Fibroblast of skin of scalp (primary cell): ENCODE measurements around the gene PDE4B.
"Not testable (repeated sequence)": the region's sequence is repeated elsewhere in the genome, so short reads cannot be mapped to it uniquely, and the experiment has no call there.

Experiments used
- DNase-seq: peaks from one replicate; pipeline ENCODE4 v3.0.0-alpha.2; 2013

The PDE4B gene

DNA sequence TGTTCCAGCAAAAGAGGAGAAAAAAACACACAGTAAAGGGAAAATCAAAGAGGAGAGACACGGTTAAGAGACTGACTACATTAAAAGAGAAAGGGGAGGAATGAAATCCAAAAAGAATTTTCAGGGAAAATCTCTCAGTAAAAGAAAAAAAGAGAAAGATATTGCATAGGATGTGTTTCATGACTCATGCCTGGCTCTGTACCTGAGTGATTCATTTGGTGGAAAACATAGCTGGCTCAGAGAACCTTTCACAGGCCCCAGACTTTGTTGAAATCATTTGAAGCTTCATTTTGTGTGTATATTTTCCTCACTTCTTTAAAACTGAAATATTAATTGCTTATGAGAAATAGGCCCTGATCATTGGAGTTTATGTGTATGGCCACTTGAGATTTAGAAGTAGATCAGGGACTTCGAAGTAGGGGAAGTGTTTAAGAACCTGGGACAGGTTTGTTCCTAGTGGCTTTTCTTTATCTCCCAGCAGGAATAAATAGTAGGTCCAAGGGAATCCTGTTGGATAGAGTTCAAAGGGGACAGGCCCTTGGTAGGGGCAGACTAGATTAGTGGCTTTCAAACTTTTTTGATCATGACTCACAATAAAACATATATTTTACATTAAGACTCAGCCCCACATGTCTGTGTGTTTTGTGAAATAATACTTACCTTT, 502.1 kb downstream of the PDE4B start:
- DNase-seq, result no peak

GRCh38 chr1:66295803-66296202, 503.1 kb downstream of the PDE4B start:
- no peak for DNase-seq

DNA sequence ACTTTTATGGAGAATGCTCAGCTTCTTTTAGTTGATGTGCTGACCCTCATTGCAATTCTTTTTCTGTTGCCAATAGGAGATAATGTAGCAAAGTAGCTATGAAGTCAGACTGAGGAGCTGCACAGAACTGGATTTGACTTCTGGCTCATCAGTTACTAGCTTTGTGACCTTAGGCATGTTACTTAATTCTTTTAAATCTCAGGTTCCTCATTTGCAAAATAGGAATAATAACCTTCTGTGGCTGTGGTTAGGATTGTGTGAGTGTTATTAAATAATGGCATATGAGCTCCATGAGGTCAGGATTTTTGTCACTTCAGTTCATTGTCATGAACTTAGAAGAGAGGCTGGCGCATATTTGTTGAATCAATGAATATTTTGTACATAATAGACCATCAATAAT, 503.7 kb downstream of the PDE4B start:
- DNase-seq, result no peak

DNA sequence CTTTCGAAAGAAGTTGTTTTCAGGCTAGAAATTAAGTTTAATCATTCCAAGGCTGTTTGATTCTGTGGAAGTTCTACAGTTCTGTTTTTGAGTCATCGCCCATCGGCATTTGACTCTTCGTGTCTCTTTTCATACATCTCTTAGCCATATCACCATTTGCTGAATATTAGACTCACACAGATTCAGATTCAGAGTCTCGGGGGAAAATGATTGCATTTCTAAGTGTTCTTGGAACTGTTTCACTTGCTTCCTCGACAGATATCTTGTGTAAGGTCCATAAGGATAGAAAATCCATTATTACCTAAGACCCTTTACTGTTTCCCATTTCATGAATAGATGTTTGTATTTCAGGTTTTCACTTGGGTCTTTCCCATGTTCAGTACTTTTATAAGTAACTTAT, 504.3 kb downstream of the PDE4B start:
- DNase-seq, result no peak

DNA sequence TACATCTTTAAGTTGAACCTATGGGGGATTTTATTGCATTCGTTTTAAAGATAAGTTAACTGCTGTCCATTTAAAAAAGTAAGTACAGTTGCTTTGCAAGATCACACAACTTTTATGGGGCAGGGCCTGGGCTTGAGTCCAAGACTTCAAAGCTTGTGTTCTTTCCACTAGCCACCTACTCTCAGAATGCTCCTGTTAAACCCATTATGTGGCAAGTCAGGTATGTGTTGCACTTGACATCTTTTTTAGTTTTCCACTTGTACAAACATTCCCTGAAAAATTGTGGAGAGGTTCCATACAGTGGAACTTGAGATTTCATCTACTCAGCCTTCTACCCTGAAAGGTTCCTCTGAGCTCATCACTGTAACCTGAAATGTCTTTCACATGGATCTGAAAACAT, 505.8 kb downstream of the PDE4B start:
- DNase-seq, result no peak

DNA sequence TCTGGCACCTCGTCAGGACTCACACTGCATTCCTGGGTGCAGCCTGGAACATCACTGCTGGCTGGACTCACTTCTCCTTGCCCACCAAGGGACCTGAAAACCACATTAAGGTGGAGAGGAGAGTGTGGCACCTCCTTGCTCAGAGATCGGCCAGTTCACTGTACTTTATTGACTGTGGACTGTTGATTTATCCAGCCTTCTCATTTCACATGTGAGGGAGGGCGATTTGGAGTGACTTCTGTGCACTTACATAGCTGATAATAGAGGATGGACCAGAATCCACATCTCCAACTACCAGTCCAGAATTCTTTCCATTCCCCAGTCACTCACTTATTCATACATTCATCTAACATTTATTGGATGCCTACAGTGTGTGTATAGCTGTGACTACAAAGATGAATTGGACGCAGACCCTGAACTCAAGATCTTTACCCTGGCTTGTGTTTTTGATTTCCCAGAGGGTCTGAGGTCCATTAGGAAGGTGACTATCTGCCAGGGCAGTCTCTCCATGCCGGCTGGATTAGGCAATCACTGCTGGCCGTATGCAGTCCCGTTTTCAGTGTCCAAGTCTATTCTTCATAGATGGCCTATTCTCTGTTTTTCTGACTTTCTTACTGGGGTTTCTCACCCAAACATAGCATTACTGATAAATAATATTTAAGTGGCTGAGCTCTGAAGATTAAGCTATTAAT, 507.7 kb downstream of the PDE4B start:
- no peak for DNase-seq

- DNase-seq, result peak; percentile 42
These were observed 508.3 kb downstream of the PDE4B start for GRCh38 chr1:66300972-66301451.

GRCh38 chr1:66302184-66302742, 509.6 kb downstream of the PDE4B start:
- DNase-seq, result no peak

DNA sequence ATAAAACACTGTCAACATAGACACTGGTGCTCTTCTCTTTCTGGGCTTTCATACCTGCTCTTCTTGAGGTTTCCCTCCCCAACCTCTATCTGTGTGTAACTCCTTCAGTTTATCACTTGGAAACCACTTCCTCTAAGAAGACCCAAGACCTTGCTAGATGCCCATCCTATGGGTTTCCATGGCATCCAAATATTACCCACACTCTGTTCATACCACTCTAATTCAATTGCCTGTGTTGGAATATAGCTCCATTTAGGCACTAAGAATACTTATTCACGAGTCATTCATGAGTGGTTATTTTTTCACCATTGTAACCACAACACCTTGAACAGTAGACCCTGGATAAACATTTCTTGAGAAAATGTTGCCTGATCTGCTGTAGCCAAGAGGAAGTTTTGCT, 510.1 kb downstream of the PDE4B start:
- DNase-seq, result peak; percentile 17

GRCh38 chr1:66303646-66304045, 511.0 kb downstream of the PDE4B start:
- no peak for DNase-seq

GRCh38 chr1:66304128-66304527, 511.4 kb downstream of the PDE4B start:
- DNase-seq, result no peak

- DNase-seq, result no peak
These were observed 513.2 kb downstream of the PDE4B start for GRCh38 chr1:66305927-66306326.

DNA sequence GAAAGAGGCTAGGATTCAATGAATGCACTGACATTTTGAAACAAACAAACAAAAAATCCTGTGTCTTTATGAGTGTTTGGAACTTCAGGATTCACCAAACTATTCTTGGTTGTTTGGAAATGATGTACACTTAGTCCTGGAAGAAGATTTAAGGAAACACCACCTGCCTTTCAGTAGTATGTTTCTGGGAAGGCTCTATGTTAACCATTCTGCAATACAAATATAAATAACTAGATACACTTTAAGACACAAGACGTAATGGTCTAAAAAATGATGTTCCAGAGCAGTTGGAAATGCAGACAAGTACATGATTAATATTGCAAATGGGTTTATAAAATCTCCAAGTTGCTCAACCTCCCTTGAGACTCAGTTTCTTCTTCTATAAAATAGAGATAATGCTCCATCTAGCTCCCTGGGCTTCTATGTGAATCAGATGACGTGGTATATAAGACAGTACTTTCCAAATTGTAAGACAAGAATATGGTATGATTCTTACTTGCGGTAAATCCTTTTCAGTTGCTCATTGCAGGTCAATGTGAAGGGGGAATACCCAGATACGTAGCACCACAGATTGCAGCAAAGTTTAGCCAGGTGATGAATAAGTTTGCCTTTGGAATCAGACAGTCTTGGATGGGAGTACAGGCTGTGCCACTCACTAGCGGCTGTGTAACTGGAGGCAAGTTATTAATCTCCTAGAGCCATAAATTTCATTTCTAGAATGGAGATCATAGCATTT, 516.5 kb downstream of the PDE4B start:
- DNase-seq, result no peak

DNA sequence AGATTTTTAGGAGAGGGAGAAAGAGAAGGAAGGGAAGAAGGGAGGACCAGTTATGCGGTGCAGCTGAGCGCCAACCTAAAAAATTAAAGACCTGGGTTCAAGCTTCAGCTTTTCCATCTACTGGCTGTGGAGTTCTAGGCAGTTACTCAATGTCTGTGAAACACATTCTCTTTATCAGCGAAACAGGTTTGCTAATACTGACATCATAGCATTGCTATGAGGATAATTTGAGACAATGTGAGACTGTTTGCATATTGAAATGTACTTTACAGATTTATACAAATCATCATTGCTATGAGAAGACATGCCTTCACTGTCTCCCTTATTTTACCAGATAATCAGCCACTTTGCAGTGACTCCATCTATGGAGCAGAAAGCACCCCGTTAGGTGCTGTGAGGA, 518.4 kb downstream of the PDE4B start:
- no peak for DNase-seq

- DNase-seq, result no peak
These were observed 518.9 kb downstream of the PDE4B start for GRCh38 chr1:66311628-66312027.

DNA sequence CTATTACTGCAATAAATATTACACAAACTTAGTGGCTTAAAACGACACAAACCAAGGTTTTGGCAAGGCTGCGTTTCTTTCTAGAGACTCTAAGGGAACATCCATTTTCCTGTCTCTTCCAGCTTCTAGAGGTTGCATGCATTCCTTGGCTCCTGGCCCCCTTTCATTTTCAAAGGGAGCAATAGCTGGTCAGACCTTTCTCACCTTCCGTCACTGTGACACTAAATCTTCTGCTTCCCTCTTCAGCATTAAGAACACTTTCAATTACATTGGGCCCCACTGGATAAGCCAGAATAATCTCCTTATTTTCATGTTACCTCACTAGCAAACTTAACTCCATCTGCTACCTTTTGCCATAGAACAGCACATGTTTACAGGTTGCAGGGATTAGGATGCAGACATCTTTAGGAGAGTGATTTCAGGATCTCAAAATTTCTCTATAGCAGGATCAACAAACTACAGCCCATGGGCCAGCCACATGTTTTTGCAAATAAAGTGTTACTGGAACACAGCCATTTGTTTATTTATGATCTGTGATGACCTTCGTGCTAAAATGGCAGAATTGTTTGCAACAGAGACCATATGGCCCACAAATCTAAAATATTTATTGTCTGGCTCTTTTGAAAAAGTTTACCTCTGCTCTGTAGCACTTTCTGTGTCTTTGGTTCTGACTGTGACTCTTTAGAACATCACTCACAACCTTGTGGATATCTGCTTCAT, 519.7 kb downstream of the PDE4B start:
- no peak for DNase-seq

- DNase-seq, result peak; percentile 82
These were observed 520.7 kb downstream of the PDE4B start for GRCh38 chr1:66313429-66313828.

GRCh38 chr1:66315671-66316070, 523.0 kb downstream of the PDE4B start:
- no peak for DNase-seq

DNA sequence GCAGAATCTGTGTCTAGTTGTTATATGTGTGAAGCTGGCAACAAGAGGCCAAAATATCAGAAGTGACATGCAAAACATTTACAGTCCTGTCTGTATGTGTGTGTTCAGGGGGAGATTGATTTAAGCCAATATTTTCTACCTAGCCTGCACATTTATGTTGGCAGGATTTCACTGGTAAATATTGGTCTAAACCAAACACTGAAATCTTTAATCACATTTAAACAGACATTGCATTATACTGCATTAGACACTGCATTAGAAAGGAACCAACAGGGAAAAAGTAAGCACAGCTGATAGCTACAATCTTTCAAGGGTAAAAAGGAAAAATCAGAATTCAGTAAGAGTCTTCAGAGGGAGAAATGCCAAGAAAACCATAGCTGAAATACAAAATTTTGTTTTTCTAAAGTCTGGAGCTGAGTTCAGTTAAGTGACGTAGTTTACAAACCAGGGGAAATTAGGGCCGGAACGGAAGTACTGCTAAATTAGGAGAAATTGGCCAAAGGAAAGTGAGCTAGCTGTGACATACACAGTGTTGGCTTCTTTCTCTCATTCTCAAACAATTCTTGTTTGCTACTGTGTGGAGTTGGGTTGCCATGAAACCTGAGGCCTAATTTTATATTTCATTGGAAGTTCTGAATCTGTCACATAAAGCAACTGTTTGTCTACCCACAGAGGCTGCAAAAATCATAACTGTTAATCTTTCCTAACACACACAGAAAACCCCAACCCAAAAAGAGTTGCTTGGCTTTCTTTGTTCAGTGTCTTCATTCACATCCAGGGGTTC, 524.0 kb downstream of the PDE4B start:
- no peak for DNase-seq

- no peak for DNase-seq
These were observed 524.5 kb downstream of the PDE4B start for GRCh38 chr1:66317248-66317515.

GRCh38 chr1:66320231-66320630, 527.5 kb downstream of the PDE4B start:
- no peak for DNase-seq

GRCh38 chr1:66322462-66322861, 529.8 kb downstream of the PDE4B start:
- DNase-seq, result not testable (repeated sequence)
